OCI-LY7 (cell line): ENCODE results near the gene RRAS. TPM values are rescaled to one million over a fixed set of nuclear protein-coding genes. Genes with fewer than 3 reads are reported as not detected.

Experiments used
- BruUV-seq: library from RNA; stranded (reverse); fragments of 400-500 nt; replicated peaks from 2 replicates; lab custom pipeline; 2021; lab: Mats Ljungman, UMichigan
- CTCF ChIA-PET: fragments of 300-600 bp; sonication (Branson Sonifier 250); formaldehyde crosslinking; loops from one replicate; lab custom pipeline; 2022; ENCODE audit warnings: antibody characterized with exemption; ENCODE audit not compliant: unreplicated experiment; lab: Charles Lee
- POLR2A ChIA-PET: fragments of 300-600 bp; sonication (Branson Sonifier 250); formaldehyde crosslinking; loops from one replicate; lab custom pipeline; 2022; ENCODE audit warnings: antibody characterized with exemption; lab: Charles Lee
- DNase-seq: peaks from one replicate; pipeline ENCODE4 v3.0.0-alpha.2; 2015; ENCODE audit warnings: low spot score
- H2AFZ ChIP-seq: fragments of 200-600 bp; sonication (generic), shearing (Covaris generic); 2 replicates; pipeline ENCODE4 v1.6.1; 2014; ENCODE audit warnings: mild to moderate bottlenecking, antibody characterized with exemption, low read length, moderate library complexity
- H3K27ac ChIP-seq: fragments of 200-600 bp; sonication (generic); 2 replicates; pipeline ENCODE4 v1.5.1; 2014; ENCODE audit warnings: mixed run types, low read depth, mild to moderate bottlenecking, moderate library complexity, low read length, inconsistent platforms; ENCODE audit not compliant: poor library complexity, severe bottlenecking
- H3K36me3 ChIP-seq: fragments of 200-600 bp; sonication (generic); 2 replicates; pipeline ENCODE4 v1.6.1; 2014; ENCODE audit warnings: mild to moderate bottlenecking, antibody characterized with exemption, low read length, moderate library complexity, mixed read lengths; ENCODE audit not compliant: insufficient read depth
- H3K4me1 ChIP-seq: fragments of 200-600 bp; sonication (generic); 2 replicates; pipeline ENCODE4 v1.5.1; 2014; ENCODE audit warnings: mild to moderate bottlenecking, low read length; ENCODE audit not compliant: insufficient read depth, poor library complexity, severe bottlenecking
- H3K4me2 ChIP-seq: fragments of 200-600 bp; sonication (generic); 2 replicates; pipeline ENCODE4 v1.6.1; 2014; ENCODE audit warnings: mild to moderate bottlenecking, low read length
- H3K4me3 ChIP-seq: fragments of 200-600 bp; sonication (generic); 2 replicates; pipeline ENCODE4 v1.5.1; 2014; ENCODE audit warnings: mild to moderate bottlenecking, low read depth, low read length; ENCODE audit not compliant: poor library complexity, severe bottlenecking
- H3K79me2 ChIP-seq: fragments of 200-600 bp; sonication (generic); 2 replicates; pipeline ENCODE4 v1.6.1; 2016; ENCODE audit warnings: low read depth, mild to moderate bottlenecking, low read length, moderate library complexity, mixed read lengths; ENCODE audit not compliant: insufficient read depth
- H3K9me2 ChIP-seq: fragments of 200-600 bp; sonication (generic); 2 replicates; pipeline ENCODE4 v1.6.1; 2016; ENCODE audit warnings: mild to moderate bottlenecking, low read length, mixed read lengths; ENCODE audit not compliant: insufficient read depth
- H3K9me3 ChIP-seq: fragments of 200-600 bp; sonication (generic); 2 replicates; pipeline ENCODE4 v1.6.1; 2014; ENCODE audit warnings: mild to moderate bottlenecking, mixed run types, low read length, mixed read lengths
- H4K20me1 ChIP-seq: fragments of 200-600 bp; sonication (generic); 2 replicates; pipeline ENCODE4 v1.6.1; 2014; ENCODE audit warnings: mild to moderate bottlenecking, antibody characterized with exemption, low read length, moderate library complexity, mixed read lengths; ENCODE audit not compliant: insufficient read depth
- EZH2phosphoT487 ChIP-seq: fragments of 200-600 bp; sonication (generic); IDR thresholded peaks from 2 replicates; pipeline ENCODE4 v1.6.1; 2018; ENCODE audit warnings: low read depth, borderline replicate concordance, mild to moderate bottlenecking, mixed run types, antibody characterized with exemption, low read length, moderate library complexity, mixed read lengths
- intact Hi-C: fragments of 100-400 bp; cut with micrococcal nuclease; formaldehyde crosslinking; loops from one replicate; pipeline ENCODE4 v1.10.0; 2022; ENCODE audit not compliant: unreplicated experiment
- total RNA-seq, 2 experiments: library from RNA; depleted of rRNA in 1 of 2; stranded (reverse); fragments of >200 nt in 1 of 2; shearing (Covaris generic) in 1 of 2; gene quantifications; 2 replicates each; pipeline ENCODE4 v1.2.3, GENCODE V29; 2014 to 2022
- TF ChIP-seq, protein P1 (sequence below): fragments of 200-600 bp; sonication (generic); conservative IDR thresholded peaks from 2 replicates; pipeline ENCODE4 v1.5.1; 2014; ENCODE audit warnings: mild to moderate bottlenecking, antibody characterized with exemption, low read length, moderate library complexity, mixed read lengths

RRAS gene
- total RNA-seq, 2 experiments from 2014 or later = 4.7 to 5.5 TPM

DNA sequence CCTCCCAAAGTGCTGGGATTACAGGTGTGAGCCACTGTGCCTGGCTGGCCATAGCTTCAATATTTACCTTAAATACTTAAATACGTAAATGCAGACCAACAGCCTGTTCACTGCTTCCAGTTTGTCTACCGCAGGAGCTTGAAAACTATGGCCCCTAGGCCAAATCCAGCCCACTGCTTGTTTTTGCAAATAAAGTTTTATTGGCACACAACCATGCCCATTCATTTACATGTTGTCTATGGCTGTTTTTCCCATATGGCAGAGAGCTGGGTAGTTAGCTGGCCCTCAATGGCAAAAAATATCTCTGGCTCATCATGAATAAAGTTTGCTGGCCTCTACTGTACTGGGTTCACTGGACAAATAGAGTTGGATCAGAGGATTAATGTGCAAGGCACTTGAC, 37.1 kb downstream of the RRAS start:
- POLR2A ChIA-PET = no interaction called here
- H4K20me1 ChIP-seq = peaks cover 6% of the 10 kb centered on the region; the same call in 1 of the 2 replicates
- no peak for DNase-seq
- TF ChIP-seq, protein P1, sequence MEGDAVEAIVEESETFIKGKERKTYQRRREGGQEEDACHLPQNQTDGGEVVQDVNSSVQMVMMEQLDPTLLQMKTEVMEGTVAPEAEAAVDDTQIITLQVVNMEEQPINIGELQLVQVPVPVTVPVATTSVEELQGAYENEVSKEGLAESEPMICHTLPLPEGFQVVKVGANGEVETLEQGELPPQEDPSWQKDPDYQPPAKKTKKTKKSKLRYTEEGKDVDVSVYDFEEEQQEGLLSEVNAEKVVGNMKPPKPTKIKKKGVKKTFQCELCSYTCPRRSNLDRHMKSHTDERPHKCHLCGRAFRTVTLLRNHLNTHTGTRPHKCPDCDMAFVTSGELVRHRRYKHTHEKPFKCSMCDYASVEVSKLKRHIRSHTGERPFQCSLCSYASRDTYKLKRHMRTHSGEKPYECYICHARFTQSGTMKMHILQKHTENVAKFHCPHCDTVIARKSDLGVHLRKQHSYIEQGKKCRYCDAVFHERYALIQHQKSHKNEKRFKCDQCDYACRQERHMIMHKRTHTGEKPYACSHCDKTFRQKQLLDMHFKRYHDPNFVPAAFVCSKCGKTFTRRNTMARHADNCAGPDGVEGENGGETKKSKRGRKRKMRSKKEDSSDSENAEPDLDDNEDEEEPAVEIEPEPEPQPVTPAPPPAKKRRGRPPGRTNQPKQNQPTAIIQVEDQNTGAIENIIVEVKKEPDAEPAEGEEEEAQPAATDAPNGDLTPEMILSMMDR = no peak
- TF ChIP-seq EZH2phosphoT487 = no peak
- H3K79me2 ChIP-seq = peaks cover 9% of the 10 kb centered on the region; the same call in 1 of the 2 replicates
- intact Hi-C loops = no loop called here
- H3K9me3 ChIP-seq = no peaks in the 10 kb centered on the region
- no peak overlapping the region for H3K27ac ChIP-seq
- peaks cover 95% of the 10 kb centered on the region for H3K36me3 ChIP-seq
- H3K4me1 ChIP-seq = no peaks in the 10 kb centered on the region
- H2AFZ ChIP-seq = no peak overlapping the region
- H3K4me2 ChIP-seq = no peak overlapping the region
- CTCF ChIA-PET = no interaction called here
- no peaks in the 10 kb centered on the region for H3K9me2 ChIP-seq
- H3K4me3 ChIP-seq = no peak overlapping the region
- BruUV-seq = no TSS peak

DNA sequence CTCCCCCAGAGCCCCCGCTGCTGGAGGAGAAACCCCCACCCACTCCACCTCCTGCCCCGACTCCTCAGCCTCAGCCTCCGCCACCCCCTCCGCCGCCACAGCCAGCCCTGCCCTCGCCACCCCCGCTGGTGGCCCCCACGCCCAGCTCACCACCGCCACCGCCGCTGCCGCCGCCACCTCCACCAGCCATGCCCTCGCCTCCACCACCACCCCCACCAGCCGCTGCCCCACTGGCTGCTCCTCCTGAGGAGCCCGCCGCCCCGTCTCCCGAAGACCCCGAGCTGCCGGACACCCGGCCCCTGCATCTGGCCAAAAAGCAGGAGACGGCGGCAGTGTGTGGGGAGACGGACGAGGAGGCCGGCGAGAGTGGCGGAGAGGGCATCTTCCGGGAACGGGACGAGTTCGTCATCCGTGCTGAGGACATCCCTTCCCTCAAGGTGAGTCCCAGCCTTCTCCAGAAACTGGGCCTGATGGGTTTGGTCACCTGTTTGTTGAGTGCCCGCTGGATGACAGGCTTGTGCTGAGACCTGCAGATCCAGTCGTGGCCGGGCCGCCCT, 38.4 kb downstream of the RRAS start:
- Histone ChIP-seq H3K9me2 (no peaks in the 10 kb centered on the region), H3K4me1 (no peaks in the 10 kb centered on the region), H3K79me2 (peaks cover 4% of the 10 kb centered on the region; the same call in 1 of the 2 replicates), H3K27ac (no peak overlapping the region), H3K36me3 (peaks cover 94% of the 10 kb centered on the region), H3K4me2 (no peak overlapping the region), H3K4me3 (no peak overlapping the region), H2AFZ (no peak overlapping the region), H4K20me1 (peaks cover 6% of the 10 kb centered on the region; the same call in 1 of the 2 replicates), H3K9me3 (no peaks in the 10 kb centered on the region)
- BruUV-seq = no TSS peak
- TF ChIP-seq, protein P1 = no peak
- no peak for TF ChIP-seq EZH2phosphoT487
- no peak for DNase-seq
- ChIA-PET POLR2A (no interaction called here), CTCF (interaction anchor here (0.6 kb wide), 1 partner anchor 39 kb away, joined by 6 read pairs; no protein-coding TSS in a partner anchor)
- intact Hi-C loops = no loop called here
